GM19238 (cell line): Measurements from ENCODE around the gene RAD9A.
"Not testable (repeated sequence)": the region's sequence is repeated elsewhere in the genome, so short reads cannot be mapped to it uniquely, and the experiment has no call there.

Experiments used
- DNase-seq: peaks from one replicate; pipeline ENCODE4 v3.0.0; 2011; ENCODE audit warnings: low spot score; ENCODE audit not compliant: insufficient read length

RAD9A gene

DNA sequence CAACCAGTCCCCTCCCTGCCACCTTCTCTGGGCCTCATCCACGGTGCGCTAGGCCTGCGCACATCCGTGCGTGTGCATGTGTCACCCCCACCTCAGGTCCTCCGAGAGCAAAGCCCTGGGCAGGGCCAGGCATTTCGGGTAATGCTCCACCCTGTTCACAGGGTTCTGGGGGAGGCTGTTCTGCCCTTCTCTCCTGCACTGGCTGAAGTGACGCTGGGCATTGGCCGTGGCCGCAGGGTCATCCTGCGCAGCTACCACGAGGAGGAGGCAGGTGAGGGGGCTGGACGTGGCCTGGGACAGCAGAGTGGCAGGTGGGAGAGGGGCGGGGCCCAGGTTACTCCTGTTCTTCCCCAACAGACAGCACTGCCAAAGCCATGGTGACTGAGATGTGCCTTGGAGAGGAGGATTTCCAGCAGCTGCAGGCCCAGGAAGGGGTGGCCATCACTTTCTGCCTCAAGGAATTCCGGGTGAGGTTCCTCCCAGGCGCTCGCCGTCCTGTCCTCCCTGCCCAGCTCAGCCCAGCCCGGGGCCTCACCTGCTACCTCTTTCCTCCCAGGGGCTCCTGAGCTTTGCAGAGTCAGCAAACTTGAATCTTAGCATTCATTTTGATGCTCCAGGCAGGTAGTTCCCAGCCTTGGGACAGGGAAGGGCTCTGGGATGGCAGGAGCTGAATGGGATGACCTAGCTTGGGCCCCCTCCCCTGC is 3.9 kb downstream of the RAD9A start:
- DNase-seq: no peak

GRCh38 chr11:67396259-67396581 is 4.4 kb downstream of the RAD9A start:
- no peak for DNase-seq

- no peak for DNase-seq
These were observed 5.0 kb downstream of the RAD9A start for GRCh38 chr11:67396587-67397389.

DNA sequence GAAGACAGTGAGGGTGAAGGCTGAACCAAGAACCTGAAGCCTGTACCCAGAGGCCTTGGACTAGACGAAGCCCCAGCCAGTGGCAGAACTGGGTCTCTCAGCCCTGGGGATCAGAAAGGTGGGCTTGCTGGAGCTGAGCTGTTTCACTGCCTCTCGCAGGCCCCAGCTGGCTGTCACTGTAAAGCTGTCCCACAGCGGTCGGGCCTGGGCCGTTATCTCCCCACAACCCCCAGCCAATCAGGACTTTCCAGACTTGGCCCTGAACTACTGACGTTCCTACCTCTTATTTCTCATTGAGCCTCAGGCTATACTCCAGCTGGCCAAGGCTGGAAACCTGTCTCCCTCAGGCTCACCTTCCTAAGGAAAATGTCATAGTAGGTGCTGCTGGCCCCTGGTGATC is 5.8 kb downstream of the RAD9A start:
- DNase-seq: no peak

GRCh38 chr11:67397986-67398660 is 6.3 kb downstream of the RAD9A start:
- DNase-seq: no peak

GRCh38 chr11:67398661-67399563 is 7.1 kb downstream of the RAD9A start:
- DNase-seq: no peak

GRCh38 chr11:67400251-67400941 is 8.6 kb downstream of the RAD9A start:
- no peak for DNase-seq

DNA sequence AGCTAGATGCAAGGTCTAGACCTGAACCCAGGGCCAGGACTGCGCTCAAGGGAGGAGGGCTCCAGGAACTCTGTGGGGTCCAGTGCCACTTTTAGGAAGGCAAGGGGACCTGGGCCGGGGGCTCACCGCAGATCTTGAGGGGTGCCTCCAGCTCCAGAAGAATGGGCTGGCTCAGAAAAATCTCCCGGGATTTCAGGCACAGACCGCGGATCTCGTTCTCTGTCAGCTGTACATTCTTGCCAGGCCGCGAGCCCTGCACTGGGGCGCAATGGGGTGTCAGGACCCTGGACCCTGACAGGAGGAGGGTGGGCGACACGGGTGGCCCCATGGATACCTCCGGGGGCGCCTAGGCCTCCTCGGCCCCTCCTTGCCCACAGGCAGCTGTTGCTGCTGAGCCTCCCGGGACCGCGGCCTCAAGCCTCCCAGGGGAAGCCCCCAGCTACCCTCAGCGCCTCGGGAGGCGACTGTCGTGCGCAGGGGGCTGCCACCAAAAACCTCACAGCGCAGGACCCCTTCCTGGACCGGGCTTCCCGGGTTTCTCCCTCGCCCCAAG is 9.2 kb downstream of the RAD9A start:
- no peak for DNase-seq

DNA sequence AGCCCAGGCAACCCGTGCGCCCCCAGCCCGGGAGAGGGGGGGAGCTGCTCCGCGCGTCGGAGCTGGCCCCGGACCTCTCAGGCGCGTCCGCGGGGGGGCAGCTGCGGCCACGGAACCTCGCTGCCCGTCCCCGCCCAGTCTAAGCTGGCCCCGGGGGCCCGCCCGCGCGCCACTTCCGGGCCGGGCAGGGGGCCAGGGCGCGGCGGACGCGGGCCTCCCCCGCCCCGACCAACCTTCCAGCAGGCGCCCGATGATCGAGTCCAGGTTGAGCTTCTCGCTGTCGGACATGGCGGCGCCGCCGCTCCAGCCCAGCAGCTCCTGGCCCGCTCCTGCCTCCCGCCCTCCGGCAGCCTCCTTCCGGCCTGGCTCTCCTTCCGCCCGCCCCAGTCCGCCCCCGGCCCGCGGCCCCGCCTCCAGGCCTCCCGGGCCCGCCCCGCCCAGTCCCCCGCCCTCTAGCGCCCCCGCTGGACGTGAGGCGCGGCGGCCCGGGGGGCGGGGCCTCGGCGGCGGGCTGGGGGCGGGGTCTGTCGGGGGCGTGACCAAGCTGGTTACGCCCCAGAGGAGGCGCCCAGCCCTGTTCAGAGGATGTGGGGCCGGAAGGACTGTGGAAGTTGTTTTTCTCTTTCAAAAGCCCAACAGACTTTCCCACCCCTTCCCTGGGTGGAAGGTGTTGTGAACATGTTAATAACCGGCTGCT is 9.9 kb downstream of the RAD9A start, which contains the start of gene PPP1CA:
Gene PPP1CA (minus strand): TSS at position 364 of the 697 bp plus-strand sequence. CDS start 76 bp downstream, at position 288.
- DNase-seq: peak; percentile 98

- DNase-seq: not testable (repeated sequence)
These were observed 10.5 kb downstream of the RAD9A start for GRCh38 chr11:67402192-67402839.

GRCh38 chr11:67403085-67403484 is 11.3 kb downstream of the RAD9A start:
- not testable (repeated sequence) for DNase-seq

- DNase-seq: no peak
These were observed 12.9 kb downstream of the RAD9A start for GRCh38 chr11:67404515-67405195.

GRCh38 chr11:67405196-67405567 is 13.4 kb downstream of the RAD9A start:
- no peak for DNase-seq

GRCh38 chr11:67405688-67406339 is 14.0 kb downstream of the RAD9A start:
- no peak for DNase-seq

DNA sequence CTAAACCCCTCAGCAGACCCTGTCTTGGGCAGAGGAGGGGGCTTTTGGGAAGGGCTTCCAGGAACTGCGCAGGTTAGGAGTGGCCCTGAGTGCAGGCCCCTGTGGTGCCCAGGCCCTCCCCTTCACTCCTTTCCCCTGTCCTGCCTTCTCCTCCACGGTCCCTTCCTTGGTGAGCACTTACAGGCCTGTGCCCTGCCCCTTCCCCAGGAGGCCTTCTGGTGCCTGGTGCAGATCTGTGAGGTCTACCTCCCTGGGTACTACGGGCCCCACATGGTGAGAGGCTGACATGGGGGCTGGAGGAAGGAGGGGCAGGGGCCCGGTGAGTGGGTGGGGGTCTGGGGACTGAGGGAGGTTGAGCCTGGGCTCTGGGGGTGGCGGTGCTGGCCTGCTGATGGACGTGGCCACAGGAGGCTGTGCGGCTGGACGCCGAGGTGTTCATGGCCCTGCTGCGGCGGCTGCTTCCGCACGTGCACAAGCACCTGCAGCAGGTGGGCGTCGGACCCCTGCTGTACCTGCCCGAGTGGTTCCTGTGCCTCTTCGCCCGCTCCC is 14.7 kb downstream of the RAD9A start:
- DNase-seq: no peak

- DNase-seq: no peak
These were observed 15.3 kb downstream of the RAD9A start for GRCh38 chr11:67406969-67407687.

DNA sequence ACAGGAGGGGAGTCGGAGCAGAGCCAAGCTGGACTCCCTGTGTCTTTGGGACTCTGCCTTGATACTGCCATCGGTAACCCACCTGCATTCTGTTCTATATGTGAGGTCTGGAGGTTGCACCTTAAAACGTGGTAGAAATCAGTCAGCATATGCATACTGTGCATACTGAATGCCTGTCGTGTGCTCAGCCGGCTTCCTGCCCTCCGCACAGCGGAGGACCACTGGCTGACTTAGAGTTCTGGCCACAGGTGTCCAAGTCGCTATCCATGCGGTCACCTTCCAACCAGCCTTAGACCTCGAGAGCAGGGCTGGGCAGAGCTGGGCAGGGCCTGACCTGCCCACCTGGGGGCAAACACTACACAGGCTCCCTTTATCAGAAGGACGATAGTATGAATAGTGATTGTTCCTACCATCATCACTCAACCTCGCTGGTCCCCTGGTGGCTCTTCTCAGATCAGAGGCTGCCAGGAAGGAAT is 15.9 kb downstream of the RAD9A start:
- DNase-seq: no peak
